Measurements from ENCODE around the gene VDAC1. TPM values are rescaled to one million over a fixed set of nuclear protein-coding genes. Genes with fewer than 3 reads are reported as not detected.

Gene VDAC1
- total and polyA plus RNA-seq, 2 of the 8 experiments (the other 6 are each of a cell fraction or from before 2014, with no cell fraction given) = 111 to 301 TPM

DNA sequence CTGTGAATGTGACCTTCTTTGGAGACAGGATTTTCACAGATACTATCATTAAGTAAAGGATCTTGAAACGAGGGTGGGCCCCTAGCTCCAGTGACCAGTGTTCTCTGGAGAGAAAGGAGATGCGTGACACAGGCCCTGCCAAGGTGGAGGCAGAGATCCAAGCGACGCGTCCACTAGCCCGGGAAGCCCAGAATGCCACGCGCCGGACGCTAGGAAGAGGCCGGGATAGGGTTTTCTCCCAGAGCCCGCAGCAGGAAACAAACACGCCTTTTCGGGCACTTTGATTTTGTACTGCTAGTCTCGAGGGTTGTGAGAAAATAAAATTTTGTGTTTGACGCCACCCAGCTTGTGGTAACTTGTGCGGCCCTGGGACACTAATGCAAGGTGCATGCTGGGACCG lies 29.6 kb upstream of the VDAC1 start:
- TF ChIP-seq RFX5 (IDR thresholded peaks at IDR 0.05; ENCODE audit: borderline replicate concordance, low read depth, low read length) = no peak
- no peak for TF ChIP-seq SP1 (IDR thresholded peaks at IDR 0.05; ENCODE audit: low read depth, low read length)
- TF ChIP-seq KDM1A (IDR thresholded peaks at IDR 0.05; ENCODE audit: borderline replicate concordance, low read length) = no peak
- TF ChIP-seq NANOG (IDR thresholded peaks at IDR 0.05; ENCODE audit: insufficient read depth, low read depth, low read length, poor library complexity, severe bottlenecking) = no peak
- no peak for TF ChIP-seq RNF2 (IDR thresholded peaks at IDR 0.05; ENCODE audit: borderline replicate concordance, low read depth, low read length, missing control alignments, poor library complexity, severe bottlenecking)
- no peak for TF ChIP-seq POLR2A (IDR thresholded peaks at IDR 0.05; ENCODE audit: control extremely low read depth in 1 of 2, low read depth in 2 of 2, low read length in 2 of 2)
- TF ChIP-seq YY1 (IDR thresholded peaks at IDR 0.05; ENCODE audit: low read depth, low read length) = no peak
- TF ChIP-seq HDAC6 (IDR thresholded peaks at IDR 0.05; ENCODE audit: low read depth, low read length) = no peak
- no peak for TF ChIP-seq CHD1 (IDR thresholded peaks at IDR 0.05; ENCODE audit: low read depth, low read length)
- TF ChIP-seq RXRA (IDR thresholded peaks at IDR 0.05; ENCODE audit: insufficient read depth, low read depth, low read length) = no peak
- no peak for TF ChIP-seq KDM4A (IDR thresholded peaks at IDR 0.05; ENCODE audit: low read depth, low read length, severe bottlenecking)
- H3K9me3 ChIP-seq (ENCODE audit: insufficient read depth in 2 of 2, low read depth in 1 of 2, low read length in 1 of 2) = no peaks in the 10 kb centered on the region
- no peak overlapping the region for H3K4me3 ChIP-seq (ENCODE audit: extremely low read depth in 1 of 4, insufficient read depth in 2 of 4, low read depth in 3 of 4, low read length in 4 of 4)
- 89% methylated on average over 18 of the region's 18 CpGs; no CpG with 5 or more reads in 1 of the 2 experiments for WGBS, 2 experiments (ENCODE audit: extremely low coverage in 1 of 2, insufficient coverage in 1 of 2, insufficient read length in 1 of 2, insufficient replicate concordance in 2 of 2, low coverage in 1 of 2, low lambda C conversion rate in 2 of 2, missing lambda C conversion rate in 1 of 2)
- DNase-seq (ENCODE audit: low read depth in 1 of 2, low spot score in 2 of 2) (no peak), FAIRE-seq (no peak)
- no peaks in the 10 kb centered on the region for H4K20me1 ChIP-seq (replicated peaks in 1 of 2; ENCODE audit: control insufficient read depth in 1 of 2, insufficient read depth in 2 of 2, low read length in 2 of 2)
- H2AK5ac ChIP-seq (ENCODE audit: low read depth, low read length) = no peak overlapping the region
- no peak overlapping the region for H3K4me2 ChIP-seq (ENCODE audit: insufficient read depth in 1 of 2, low read depth in 2 of 2, low read length in 2 of 2)
- no peaks in the 10 kb centered on the region for H3K4me1 ChIP-seq (replicated peaks in 1 of 4; ENCODE audit: control insufficient read depth in 3 of 4, insufficient read depth in 4 of 4, low read length in 3 of 4)
- H3K79me1 ChIP-seq (ENCODE audit: low read depth, low read length) = no peaks in the 10 kb centered on the region
- no peaks in the 10 kb centered on the region for H3K36me3 ChIP-seq (ENCODE audit: control insufficient read depth in 2 of 4, insufficient read depth in 4 of 4, low read length in 3 of 4)
- no peak overlapping the region for H3K9ac ChIP-seq (replicated peaks in 1 of 4; ENCODE audit: extremely low read depth in 1 of 4, low read depth in 3 of 4, low read length in 3 of 4)
- no peak overlapping the region for H3K14ac ChIP-seq (ENCODE audit: insufficient read length)
- H2BK5ac ChIP-seq (ENCODE audit: low read depth, low read length) = no peak overlapping the region
- no peak overlapping the region for H3K27ac ChIP-seq (ENCODE audit: low read depth, low read length)
- H2BK120ac ChIP-seq (replicated peaks; ENCODE audit: low read depth, low read length) = no peak overlapping the region
- H4K91ac ChIP-seq (replicated peaks; ENCODE audit: insufficient read length, low read length) = no peak overlapping the region
- no peak overlapping the region for H2BK15ac ChIP-seq (ENCODE audit: low read length)
- H3K27me3 ChIP-seq (replicated peaks in 1 of 4; ENCODE audit: control insufficient read depth in 3 of 4, extremely low read depth in 1 of 4, insufficient read depth in 3 of 4, low read length in 3 of 4) = no peaks in the 10 kb centered on the region
- no peak overlapping the region for H3K18ac ChIP-seq (ENCODE audit: extremely low read depth, low read length)
- H4K8ac ChIP-seq (ENCODE audit: extremely low read depth, insufficient read depth, low read length) = no peak overlapping the region
- H3K79me2 ChIP-seq (ENCODE audit: control insufficient read depth in 1 of 2, insufficient read depth in 2 of 2, low read length in 2 of 2) = no peaks in the 10 kb centered on the region
- POLR2A ChIA-PET (ENCODE audit: partially characterized antibody) = interaction anchor here (0.6 kb wide), 1 partner anchor 72 kb away, joined by 4 read pairs; no protein-coding TSS in a partner anchor
- H3K23me2 ChIP-seq (ENCODE audit: low read depth, low read length) = no peaks in the 10 kb centered on the region
- no peak overlapping the region for H2BK12ac ChIP-seq (ENCODE audit: low read depth, low read length)
- no peak overlapping the region for H3K56ac ChIP-seq (replicated peaks; ENCODE audit: insufficient read length, low read depth, low read length)
- H3K23ac ChIP-seq (ENCODE audit: insufficient read length) = no peak overlapping the region
- no peak overlapping the region for H3K4ac ChIP-seq (replicated peaks; ENCODE audit: insufficient read length, low read depth, low read length)
- no peak overlapping the region for H2AFZ ChIP-seq (ENCODE audit: low read length)
- no peak overlapping the region for H2BK20ac ChIP-seq (ENCODE audit: low read length)
- no peak overlapping the region for H4K5ac ChIP-seq (ENCODE audit: insufficient read length, low read depth, low read length)
- CTCF ChIA-PET (ENCODE audit: partially characterized antibody) = interaction anchor here (0.6 to 3.6 kb wide), 11 partner anchors 8 to 131 kb away, joined by 3 to 15 read pairs (median 4); no protein-coding TSS in a partner anchor

Measured in H1 (cell line).